DMS53 treated with DMSO at 0.1 percent for 48 hours (cell line): ENCODE results near the gene CACNA2D3.
A peak's percentile ranks its signal among the peaks of the same experiment; 100 is the strongest.

Experiments
- DNase-seq: peaks from one replicate; lab custom pipeline; 2025; ENCODE audit not compliant: unreplicated experiment; lab: John Stamatoyannopoulos, UW

Gene CACNA2D3

DNA sequence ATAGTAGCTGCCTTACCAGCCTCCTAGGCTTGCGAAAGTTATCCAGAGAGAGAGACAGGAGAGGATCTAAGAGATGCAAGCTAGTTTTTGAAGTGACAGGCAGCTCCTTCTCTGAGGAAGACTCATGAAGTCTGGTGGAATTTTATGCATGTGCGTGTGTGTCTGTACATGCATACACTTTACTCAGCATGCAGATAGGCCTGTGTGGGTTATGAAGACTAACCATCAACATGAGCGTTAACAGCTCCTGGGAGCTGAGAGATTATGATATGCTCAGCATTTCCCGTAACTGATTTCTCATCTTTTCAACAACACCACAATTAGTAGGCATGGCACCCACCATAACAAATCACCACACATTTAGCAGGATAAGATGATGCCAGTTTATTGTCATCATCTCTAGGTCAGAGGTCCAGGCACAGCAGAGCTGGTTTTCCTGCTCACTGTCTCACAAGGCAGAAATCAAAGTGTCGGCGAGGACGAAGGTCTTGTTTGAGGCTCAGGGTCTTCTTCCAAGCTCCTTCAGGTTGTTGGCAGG is 239.5 kb downstream of the CACNA2D3 start:
- no peak for DNase-seq

DNA sequence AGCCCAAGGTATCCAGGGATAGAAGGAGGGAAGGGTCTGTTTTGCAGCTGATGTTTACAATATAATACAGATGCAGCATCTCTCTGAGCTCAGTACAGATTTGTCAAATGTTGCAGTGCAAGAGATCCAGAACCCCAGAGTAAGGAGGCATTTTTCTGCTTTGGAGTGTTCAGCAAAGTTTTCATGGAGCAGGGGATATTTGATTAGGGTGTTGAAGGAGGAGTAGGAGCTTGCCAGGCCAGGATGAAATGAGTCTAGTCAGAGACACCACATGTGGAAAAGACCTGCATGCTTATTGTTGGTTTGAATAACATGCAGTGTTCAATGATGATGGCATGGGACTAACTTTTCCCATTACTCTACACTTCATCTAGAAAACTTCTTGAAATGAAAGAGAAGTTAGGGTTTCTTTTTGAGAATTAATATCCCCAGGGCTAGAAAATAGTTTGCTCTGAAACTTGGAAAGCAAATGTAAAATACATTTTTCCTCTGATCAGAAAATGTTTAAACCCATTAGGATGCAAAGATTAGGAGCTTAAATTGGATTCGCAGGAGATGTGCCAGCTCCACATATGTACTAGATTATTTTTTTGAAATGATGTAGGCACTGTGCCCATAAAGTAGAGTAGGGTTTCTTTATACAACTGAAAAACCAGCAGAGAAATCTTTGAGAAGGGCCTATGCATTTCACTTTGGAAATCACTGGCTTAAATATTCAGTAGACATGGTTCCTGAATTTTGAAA is 243.8 kb downstream of the CACNA2D3 start:
- DNase-seq = no peak

DNA sequence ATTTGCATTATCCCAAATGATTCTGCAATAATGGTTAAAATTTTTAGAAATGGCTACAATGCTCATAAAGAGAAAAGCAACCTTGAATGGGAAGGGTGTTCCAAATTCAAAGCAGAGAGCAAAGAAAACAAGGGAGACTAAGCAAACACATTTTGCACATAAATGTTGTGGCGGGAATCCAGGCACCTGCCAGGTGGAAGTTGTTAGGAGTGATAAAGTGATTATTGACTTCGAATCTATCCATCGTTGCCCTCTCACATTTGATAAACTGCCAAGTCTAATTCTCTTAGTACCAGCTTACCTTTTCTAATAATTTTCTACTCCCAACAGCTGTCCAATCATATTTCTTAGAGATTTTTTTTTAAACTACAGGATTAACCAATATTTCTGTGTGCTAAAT is 244.5 kb downstream of the CACNA2D3 start:
- no peak for DNase-seq

DNA sequence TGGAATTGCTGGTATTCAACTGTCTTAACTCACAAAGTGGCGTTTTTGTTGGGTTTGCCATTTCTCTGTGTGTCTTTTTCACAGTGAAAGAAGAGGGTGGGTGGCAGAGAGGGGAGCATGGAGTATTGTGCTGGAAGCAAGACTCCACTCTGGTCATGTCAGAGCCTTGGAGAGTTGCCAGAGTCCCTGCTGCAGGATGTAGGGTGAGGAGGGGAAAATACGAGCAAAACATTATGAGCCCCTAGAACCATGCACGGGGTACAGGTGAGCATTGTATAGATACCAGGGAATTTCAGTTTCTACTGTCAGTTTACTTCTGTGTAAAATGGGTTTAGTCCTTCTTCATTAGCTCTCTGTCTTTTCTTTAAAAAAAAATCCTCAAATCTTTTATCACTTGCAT is 249.9 kb downstream of the CACNA2D3 start:
- DNase-seq = no peak

DNA sequence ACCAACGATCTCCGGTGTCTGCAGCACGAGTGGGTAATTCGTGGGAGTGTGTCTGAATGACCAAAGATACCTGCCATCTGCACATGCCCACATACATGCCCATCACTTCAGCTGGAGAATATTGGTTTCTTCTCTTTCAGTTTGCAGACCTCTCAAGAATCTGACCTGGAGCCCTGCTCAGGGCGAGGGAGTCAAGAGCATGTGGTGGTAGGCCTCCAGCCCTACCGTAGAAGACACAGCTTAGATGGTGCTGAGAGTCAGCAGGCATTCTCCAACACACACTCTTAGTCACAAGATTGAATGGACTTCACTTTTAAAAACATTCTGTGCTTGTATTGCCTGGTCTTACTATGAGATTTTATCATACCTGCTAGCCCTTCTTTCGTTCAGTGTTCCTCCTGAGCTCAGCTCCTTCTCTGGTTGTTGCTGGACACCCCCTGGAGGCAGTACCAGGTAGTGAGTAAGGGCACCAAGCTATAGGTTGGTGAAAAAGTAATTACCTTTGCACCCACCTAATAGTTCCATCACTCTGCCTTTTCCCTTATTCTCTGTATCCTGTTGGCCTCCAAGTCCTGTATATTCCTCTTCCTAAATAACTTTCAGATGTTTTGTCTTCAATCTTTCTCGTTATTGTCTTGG is 252.0 kb downstream of the CACNA2D3 start:
- peak; percentile 2 for DNase-seq

DNA sequence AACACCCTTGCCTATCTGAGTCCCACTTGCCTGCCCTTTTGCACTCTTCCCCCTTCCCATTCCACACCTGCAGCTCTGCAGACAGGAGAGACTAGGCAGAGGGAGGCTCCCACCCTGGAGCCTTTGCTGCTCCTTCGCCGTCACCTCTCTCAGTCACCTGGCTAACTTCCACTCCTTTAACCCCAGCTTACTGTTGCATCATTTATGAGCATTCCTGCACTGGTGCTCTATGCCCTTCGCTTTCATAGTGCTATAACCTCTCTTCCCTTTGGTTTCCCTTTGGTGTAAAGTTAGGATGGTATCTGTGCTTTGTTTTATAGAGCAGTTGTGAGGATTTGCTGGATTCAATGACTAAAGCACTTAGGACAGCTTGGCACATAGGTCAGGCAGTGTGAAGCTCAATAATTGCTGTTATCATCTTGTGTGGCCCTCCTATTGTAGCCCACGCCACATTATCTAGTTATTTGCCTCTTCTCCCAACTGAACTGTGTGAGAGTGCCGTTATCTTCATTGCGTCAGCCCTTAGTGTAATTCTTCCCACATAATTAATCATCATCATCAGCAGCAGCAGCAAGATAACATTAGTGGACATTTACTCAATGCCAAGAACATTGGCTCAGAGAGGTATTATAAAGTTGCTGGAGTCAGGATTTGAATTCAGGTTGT is 253.9 kb downstream of the CACNA2D3 start:
- DNase-seq = no peak

DNA sequence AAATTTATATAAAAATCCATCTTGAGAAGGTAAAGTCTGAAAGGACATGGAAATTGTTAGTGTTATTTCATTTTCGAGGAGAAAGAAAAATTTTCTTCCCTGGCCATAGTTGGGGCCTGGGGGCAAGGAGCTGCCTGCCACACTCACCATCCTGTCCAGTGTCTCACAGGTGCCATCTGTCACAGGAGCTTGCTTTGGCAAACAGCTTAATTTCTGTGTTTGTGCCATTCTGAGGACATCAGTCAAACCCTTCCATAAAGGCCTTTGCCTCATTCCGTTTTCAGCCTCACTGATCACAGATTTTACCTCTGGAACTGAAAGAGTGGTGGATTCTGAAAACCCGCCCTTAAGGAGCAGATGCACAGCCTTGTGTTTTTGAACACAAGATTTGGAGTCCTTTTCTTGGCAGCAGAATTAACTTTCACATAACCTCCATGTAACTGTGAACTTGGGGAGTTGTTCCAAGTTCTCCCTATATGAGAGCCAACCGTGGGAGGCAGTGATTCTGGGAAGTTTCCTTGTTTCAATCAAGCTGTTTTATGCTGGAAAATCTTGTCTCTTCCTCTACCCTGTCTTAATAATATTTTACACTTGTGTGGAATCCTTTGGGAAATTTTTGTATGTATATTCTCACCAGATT is 254.7 kb downstream of the CACNA2D3 start:
- no peak for DNase-seq

DNA sequence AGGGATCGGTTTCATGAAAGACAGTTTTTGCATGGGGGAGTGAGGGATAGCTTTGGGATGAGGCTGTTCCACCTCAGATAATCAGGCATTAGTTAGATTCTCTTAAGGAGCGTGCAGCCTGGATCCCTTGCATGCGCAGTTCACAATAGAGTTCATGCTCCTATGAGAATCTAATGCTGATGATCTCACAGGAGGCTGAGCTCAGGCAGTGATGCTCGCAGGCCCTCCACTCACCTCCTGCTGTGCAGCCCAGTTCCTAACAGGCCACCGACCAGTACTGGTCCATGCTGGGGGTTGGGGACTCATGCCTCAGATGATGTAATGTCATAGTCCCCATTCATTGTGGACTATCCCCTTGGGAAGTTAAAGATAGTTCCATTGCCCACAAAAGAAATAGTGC is 255.8 kb downstream of the CACNA2D3 start:
- DNase-seq = no peak

DNA sequence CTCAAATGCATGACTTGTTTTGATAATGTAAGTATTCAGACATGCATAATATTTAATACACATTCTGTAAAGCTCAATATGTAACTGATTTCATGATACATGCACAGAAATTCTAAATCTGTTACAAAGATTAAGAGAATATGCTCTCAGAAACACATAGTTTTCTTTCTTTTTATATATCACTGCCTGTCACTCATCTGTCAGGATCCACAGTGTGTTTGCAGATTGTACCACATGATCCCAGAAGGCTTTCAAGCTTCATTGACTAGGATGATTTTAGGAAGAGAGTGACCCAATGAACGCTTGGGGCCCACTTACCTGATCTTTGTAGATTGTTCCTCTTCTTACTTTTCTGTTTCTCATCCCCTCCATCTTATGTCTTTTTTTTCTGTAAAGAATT is 261.9 kb downstream of the CACNA2D3 start:
- DNase-seq = no peak

DNA sequence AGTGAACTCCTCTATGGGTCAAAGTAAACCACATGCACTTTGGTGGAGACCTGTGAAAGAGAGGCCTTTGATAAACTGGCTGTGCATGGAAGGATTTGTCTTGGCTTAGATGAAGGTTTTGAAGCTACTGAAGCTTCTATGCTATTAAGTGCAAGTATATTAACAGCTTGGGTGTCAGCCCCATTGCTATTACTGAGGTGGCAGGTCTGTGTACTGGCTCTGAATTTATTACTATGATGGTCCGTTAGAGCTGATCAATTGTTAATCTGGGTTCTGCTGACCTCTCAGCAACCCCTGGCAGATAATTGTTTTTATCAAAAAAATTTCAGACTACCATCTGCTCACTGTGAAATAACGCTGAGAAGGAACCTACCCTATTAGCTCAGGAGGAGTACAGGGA is 268.2 kb downstream of the CACNA2D3 start:
- DNase-seq = no peak

DNA sequence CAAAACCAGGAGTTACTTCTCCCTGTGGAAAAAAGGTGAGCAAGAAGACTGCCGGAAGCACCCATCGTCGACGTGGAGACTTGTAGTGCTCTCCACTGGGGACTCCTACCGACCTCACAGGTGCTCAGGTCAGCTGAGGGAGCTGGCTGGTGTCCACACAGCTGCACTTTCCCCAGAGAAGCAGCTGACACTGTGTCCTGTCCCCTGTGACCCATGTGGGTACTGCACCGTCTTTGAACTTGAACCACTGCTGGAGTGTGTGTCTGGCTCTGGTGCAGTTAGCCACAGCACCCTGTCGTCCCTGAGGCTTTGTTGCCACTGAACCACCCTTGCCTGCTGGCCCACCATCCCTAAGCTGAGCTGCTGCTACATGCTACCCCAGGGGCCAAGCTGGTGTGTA is 270.8 kb downstream of the CACNA2D3 start:
- no peak for DNase-seq

DNA sequence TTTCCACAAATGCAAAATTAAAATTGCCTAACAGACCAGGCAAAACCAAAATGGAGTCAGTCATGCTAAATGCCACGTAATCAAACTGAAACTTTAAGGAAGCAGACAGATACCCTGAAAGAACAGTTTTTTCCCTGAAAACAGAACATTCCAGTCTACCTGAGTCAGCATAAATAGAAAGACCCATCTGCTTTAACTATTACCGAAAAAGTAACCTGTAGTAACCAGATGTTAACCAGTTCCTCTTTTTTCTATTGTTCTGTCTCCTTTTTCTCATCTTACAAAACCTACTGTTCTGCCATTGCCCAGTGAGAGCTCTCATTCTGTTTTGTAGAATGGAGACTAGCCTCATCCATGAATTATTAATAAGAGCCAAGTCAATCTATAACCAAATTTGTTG is 286.0 kb downstream of the CACNA2D3 start:
- DNase-seq = no peak

DNA sequence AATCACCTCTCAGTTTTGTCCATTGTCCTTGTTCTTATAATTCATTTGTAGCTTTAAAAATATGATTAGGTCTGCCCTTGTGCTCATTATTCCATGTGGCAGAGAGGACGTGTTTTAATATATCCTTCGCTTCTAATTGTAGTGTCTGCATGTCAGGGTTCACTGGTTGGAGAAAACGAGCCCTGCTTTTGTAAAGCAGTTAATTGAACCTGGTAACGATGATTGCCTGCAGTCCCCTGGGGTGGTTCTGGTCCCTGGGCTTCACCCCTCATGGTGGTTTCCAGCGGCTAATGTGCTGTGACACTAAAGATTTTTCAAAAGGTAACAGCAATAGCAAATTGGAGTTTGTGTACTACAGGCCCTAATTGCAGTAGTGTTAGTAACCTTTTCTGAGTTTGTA is 299.6 kb downstream of the CACNA2D3 start:
- no peak for DNase-seq

DNA sequence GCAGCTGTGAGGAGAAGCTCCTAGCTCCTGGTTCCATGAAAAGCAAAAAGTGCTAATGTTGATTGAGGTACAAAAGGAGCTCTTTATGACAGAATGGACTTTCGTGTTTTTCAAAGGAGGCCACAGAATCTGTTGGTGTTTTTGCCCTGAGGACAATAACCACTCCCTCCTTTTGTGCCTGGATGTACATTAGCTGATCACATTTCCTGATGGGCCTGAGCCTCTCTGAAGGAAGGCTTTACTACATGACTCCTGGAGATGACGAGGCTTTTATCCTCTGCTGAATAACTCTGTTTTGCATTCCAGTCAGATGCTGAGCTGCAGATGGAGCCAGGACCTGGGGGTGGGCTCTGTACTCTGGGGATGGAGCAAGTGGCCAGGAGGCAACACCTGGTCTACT is 301.9 kb downstream of the CACNA2D3 start:
- DNase-seq = no peak

DNA sequence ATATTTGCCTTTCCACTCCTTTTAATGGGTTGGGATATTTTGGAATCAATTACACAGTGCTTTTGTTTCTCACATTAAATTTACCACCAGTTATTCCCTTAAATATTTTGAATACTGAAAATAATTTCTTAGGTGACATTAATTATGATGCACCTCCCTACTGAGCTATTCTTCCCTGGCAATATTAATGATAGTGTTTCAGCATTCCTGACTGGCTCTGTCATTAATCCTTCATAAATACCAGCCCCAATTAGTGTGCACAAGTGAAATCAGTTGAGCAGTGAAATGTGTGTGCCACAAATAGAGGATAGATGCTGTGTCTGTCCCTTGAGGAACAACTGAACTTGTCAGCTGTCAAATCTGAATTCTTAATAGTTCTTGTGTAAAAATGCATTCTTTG is 304.0 kb downstream of the CACNA2D3 start:
- no peak for DNase-seq

DNA sequence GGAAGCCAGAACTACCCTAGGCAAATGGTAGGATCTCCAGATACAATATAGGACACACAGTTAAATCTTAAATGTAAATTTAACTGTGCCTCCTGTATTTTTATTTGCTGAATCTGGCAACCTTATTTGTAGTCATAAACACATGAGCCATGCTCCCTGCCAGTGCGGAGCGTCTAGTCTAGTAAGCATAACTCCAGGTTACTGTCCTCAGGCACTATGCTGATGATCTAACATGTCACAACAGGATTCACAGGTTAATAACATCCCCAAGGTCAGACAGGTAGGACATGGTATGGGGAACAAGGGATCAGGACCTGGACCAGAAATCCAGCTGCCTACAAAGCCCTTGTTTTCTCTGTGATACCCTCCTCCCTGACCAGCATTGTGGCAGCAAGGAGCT is 305.1 kb downstream of the CACNA2D3 start:
- DNase-seq = no peak

DNA sequence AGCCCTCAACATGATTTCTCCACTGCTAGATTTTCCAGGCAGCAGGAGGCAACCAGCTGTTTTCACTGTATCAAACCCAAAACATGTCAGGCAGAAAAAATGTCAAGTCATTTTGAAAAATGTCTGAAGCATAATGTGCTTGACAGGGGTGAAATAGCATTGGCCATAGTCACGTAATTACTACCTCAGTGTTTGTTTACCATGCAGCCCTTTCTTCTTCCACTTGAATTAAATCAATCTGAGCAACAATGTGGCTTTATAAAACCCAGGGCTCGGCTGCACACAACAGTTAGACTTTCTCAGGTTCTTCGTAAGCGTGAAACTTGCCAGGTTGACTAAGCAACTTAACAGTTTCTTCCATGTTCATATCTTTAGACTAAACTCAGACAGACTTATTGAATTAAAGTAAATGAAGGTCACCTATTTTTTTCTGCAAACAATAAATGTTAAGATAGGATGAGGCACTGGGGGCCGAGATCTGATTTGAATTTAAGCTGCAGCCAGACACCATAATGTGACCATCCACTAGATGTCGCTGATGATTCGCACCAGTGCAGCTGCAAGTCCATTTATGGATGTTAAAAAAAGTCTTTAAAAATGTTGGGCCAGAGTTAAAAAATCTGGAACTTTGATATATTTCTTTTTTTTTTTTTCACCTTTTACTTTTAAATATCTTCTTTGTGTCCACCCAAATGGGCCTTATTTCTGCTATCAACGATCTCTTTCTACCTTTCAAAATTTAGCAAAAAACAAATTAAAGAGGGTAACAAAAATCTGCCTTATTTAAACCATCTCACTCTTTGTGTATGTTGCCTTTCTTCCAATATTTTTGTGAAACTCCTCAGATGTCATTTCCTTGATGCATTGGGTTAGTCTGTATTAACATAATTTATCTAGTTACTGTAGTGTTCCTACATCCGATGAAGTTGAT is 305.9 kb downstream of the CACNA2D3 start:
- DNase-seq = no peak

DNA sequence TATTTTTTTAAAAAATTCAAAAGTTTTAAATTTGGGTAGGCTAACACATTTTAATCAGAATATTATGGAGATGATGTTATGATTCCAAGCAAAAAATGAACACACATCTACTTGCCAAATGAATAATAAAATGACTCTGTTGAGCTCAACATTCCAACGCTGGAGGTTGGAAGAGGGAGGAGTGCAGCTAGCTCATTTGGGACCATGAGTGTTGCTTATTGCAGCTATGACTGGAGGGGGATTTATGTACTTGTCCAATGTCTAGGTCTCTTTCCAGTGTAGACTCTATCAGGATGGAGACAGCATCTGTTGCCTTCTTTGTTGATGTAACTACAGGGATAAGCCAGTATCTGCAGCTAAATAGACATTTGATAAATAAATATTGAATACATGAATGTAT is 310.6 kb downstream of the CACNA2D3 start:
- DNase-seq = no peak

DNA sequence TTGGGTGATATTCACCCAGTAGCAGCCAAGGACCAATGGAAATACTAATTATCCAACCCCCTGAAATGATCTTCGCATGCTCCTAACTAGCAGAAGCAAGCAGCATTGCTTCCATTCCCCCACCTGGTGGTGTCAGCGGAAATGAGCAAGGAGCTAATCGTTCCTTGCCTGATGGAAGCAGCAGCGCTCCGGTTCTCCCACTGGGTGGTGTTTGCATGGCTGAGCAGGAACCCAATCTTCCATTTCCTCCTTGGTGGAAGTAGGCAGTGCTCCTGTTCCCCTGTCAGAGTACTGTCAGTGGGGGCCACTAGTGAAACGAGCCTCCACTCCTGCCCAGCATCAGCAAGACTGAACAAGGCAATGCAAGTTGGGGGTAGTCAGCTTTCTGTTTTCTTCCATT is 311.5 kb downstream of the CACNA2D3 start:
- DNase-seq = no peak

DNA sequence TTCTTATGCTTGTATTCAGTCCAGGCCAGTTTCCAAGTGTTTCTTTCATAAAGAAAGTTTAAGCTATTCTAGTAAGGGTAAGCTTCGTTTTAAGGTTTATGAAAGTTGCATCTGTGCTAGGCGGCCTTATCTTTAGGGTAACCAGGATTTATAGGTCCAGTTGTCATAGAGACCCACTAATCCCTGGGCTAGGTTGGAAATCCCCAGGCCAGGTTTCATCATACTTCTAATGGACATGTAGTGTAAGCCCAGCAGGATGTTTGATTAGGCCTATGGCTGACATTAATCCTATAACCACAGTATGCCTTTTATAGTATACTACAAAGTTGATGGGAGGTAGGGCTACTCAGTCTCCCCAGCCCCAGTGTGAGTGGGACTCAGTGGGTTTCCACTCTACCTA is 312.4 kb downstream of the CACNA2D3 start:
- no peak for DNase-seq

DNA sequence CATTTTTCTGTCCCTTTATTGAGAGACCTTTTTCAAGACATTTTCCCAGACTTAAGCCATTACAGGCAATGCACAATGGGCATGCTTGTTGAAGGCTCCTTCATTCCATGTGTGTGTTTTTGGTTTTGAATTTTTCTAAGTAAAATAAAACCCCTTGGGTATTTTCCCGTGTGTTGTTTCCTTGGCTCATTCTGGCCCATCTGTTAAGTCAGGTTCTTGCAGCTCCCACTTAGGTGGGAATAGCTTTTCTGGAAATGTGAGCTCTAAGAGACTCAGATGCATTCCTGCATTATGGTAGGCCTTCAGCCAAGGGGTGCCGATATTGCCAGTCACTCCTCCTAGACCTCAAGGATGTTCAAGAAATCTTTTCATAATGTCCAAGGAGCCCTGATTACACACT is 314.9 kb downstream of the CACNA2D3 start:
- DNase-seq = no peak
